NCI-H187 (cell line): Measurements from ENCODE around the gene LRRC8C.

ENCODE experiments used
- DNase-seq, 2 experiments: peaks; one replicate each; lab custom pipeline; 2025; lab: John Stamatoyannopoulos, UW

Gene LRRC8C

GRCh38 chr1:89732643-89733222 is 99.8 kb downstream of the LRRC8C start:
- no peak for DNase-seq

GRCh38 chr1:89733748-89734147 is 100.8 kb downstream of the LRRC8C start:
- no peak for DNase-seq

- DNase-seq, result no peak
Measured at GRCh38 chr1:89734442-89734841, 101.5 kb downstream of the LRRC8C start.

GRCh38 chr1:89735479-89735878 is 102.6 kb downstream of the LRRC8C start:
- DNase-seq, result no peak

- DNase-seq, result no peak
Measured at GRCh38 chr1:89736937-89737733, 104.2 kb downstream of the LRRC8C start.

- no peak for DNase-seq
Measured at GRCh38 chr1:89737985-89738510, 105.1 kb downstream of the LRRC8C start.

GRCh38 chr1:89739013-89739843 is 106.3 kb downstream of the LRRC8C start:
- no peak for DNase-seq

GRCh38 chr1:89739844-89740216 is 106.9 kb downstream of the LRRC8C start:
- no peak for DNase-seq

GRCh38 chr1:89743788-89744187 is 110.9 kb downstream of the LRRC8C start:
- DNase-seq, result no peak

GRCh38 chr1:89746424-89747149 is 113.7 kb downstream of the LRRC8C start:
- DNase-seq, result no peak

GRCh38 chr1:89753761-89754160 is 120.8 kb downstream of the LRRC8C start:
- no peak for DNase-seq

- no peak for DNase-seq
Measured at GRCh38 chr1:89754518-89754917, 121.6 kb downstream of the LRRC8C start.

GRCh38 chr1:89755591-89755990 is 122.7 kb downstream of the LRRC8C start:
- DNase-seq, result no peak

GRCh38 chr1:89757532-89757931 is 124.6 kb downstream of the LRRC8C start:
- no peak for DNase-seq

- DNase-seq, result no peak
Measured at GRCh38 chr1:89758156-89758555, 125.2 kb downstream of the LRRC8C start.

GRCh38 chr1:89759036-89759435 is 126.1 kb downstream of the LRRC8C start:
- DNase-seq, result no peak

GRCh38 chr1:89760496-89760895 is 127.6 kb downstream of the LRRC8C start:
- DNase-seq, result no peak

- DNase-seq, result no peak
Measured at GRCh38 chr1:89761338-89761737, 128.4 kb downstream of the LRRC8C start.

GRCh38 chr1:89761901-89762300 is 129.0 kb downstream of the LRRC8C start:
- no peak for DNase-seq

- no peak for DNase-seq
Measured at GRCh38 chr1:89762386-89762778, 129.5 kb downstream of the LRRC8C start.

GRCh38 chr1:89762779-89763648 is 130.1 kb downstream of the LRRC8C start:
- DNase-seq, result peak; percentile 34 to 60
